GM12864 (cell line): Measurements from ENCODE around the gene PKP4.

ENCODE experiments used
- DNase-seq: peaks from one replicate; pipeline ENCODE4 v3.0.0-alpha.2; 2011; ENCODE audit warnings: low read depth
- H3K4me3 ChIP-seq: 2 replicates; pipeline ENCODE4 v1.5.1; 2011; ENCODE audit warnings: mild to moderate bottlenecking, low read depth, low read length, control low read depth
- CTCF ChIP-seq: IDR thresholded peaks from 2 replicates; pipeline ENCODE4 v1.5.1; 2011; ENCODE audit warnings: low read depth, mild to moderate bottlenecking, moderate library complexity, low read length, control low read depth, inconsistent platforms; ENCODE audit errors: missing control alignments

Gene PKP4

GRCh38 chr2:158491072-158491471 lies 34.3 kb downstream of the PKP4 start:
- no peak for DNase-seq
- no peak overlapping the region for H3K4me3 ChIP-seq
- no peak for TF ChIP-seq CTCF

- H3K4me3 ChIP-seq: no peak overlapping the region
- no peak for DNase-seq
- no peak for TF ChIP-seq CTCF
Observed at GRCh38 chr2:158493458-158493857, 36.7 kb downstream of the PKP4 start.

GRCh38 chr2:158495175-158495574 lies 38.4 kb downstream of the PKP4 start:
- no peak for TF ChIP-seq CTCF
- H3K4me3 ChIP-seq: no peak overlapping the region
- no peak for DNase-seq

- no peak for TF ChIP-seq CTCF
- DNase-seq: no peak
- H3K4me3 ChIP-seq: no peak overlapping the region
Observed at GRCh38 chr2:158496986-158497385, 40.2 kb downstream of the PKP4 start.

GRCh38 chr2:158497486-158497885 lies 40.7 kb downstream of the PKP4 start:
- no peak overlapping the region for H3K4me3 ChIP-seq
- DNase-seq: no peak
- no peak for TF ChIP-seq CTCF

- H3K4me3 ChIP-seq: no peak overlapping the region
- TF ChIP-seq CTCF: no peak
- DNase-seq: no peak
Observed at GRCh38 chr2:158498043-158498748, 41.4 kb downstream of the PKP4 start.

GRCh38 chr2:158498749-158499136 lies 42.0 kb downstream of the PKP4 start:
- TF ChIP-seq CTCF: no peak

More at GRCh38 chr2:158498749-158499136, 42.0 kb downstream of the PKP4 start:
- no peak for DNase-seq
- no peak overlapping the region for H3K4me3 ChIP-seq
